Spleen (tissue), 11 donors: ENCODE data around the gene OR11L1. TPM values are rescaled to one million over a fixed set of nuclear protein-coding genes. Genes with fewer than 3 reads are reported as not detected.

ENCODE experiments used
- DNase-seq: peaks from one replicate; pipeline ENCODE4 v3.0.0-alpha.2; 2020
- H3K27ac ChIP-seq, 8 donors: fragments of 200-600 bp; sonication (generic) in 7 of 8; 1 replicate in 4 of 8; 2 replicates in 4 of 8; pipeline versions ENCODE4 v1.5.0 to v1.8.0; 2016 to 2021; ENCODE audit warnings: inconsistent platforms in 4 of 8, mild to moderate bottlenecking in 4 of 8, moderate library complexity in 1 of 8
- H3K27me3 ChIP-seq, 7 donors: fragments of 200-600 bp; sonication (generic) in 6 of 7; replicated peaks in 1 of 7; 1 replicate in 4 of 7; 2 replicates in 3 of 7; pipeline versions ENCODE4 v1.5.0 to v1.8.0; 2016 to 2021; ENCODE audit warnings: inconsistent platforms in 3 of 7, mild to moderate bottlenecking in 1 of 7
- H3K36me3 ChIP-seq, 6 donors: fragments of 200-600 bp; sonication (generic) in 5 of 6; 1 replicate in 4 of 6; 2 replicates in 2 of 6; pipeline versions ENCODE4 v1.5.0 to v1.8.0; 2016 to 2021; ENCODE audit warnings: inconsistent platforms in 2 of 6
- H3K4me1 ChIP-seq, 6 donors: fragments of 200-600 bp; sonication (generic) in 5 of 6; 1 replicate in 3 of 6; 2 replicates in 3 of 6; pipeline versions ENCODE4 v1.5.0 to v1.8.0; 2016 to 2021; ENCODE audit warnings: inconsistent platforms in 3 of 6
- H3K4me3 ChIP-seq, 8 donors: fragments of 200-600 bp; sonication (generic) in 7 of 8; 1 replicate in 4 of 8; 2 replicates in 4 of 8; pipeline versions ENCODE4 v1.5.0 to v1.8.0; 2016 to 2021; ENCODE audit warnings: inconsistent platforms in 4 of 8, mild to moderate bottlenecking in 4 of 8, moderate library complexity in 2 of 8
- H3K9me3 ChIP-seq, 8 donors: fragments of 200-600 bp; sonication (generic) in 7 of 8; 1 replicate in 4 of 8; 2 replicates in 4 of 8; pipeline versions ENCODE4 v1.5.0 to v1.8.0; 2016 to 2021; ENCODE audit warnings: inconsistent platforms in 4 of 8
- CTCF ChIP-seq, 11 experiments: fragments of 200-600 bp in 7 of 11; fragments of 450-650 bp in 4 of 11; sonication (generic) in 4 of 11; IDR thresholded peaks in 8 of 11; conservative IDR thresholded peaks in 3 of 11; 1 replicate in 7 of 11; 2 replicates in 4 of 11; pipeline versions ENCODE4 v1.4.0 to v1.8.0; 2016 to 2021; ENCODE audit warnings: antibody characterized with exemption in 11 of 11, inconsistent platforms in 4 of 11, mild to moderate bottlenecking in 1 of 11
- POLR2A ChIP-seq, 3 donors: fragments of 450-650 bp; IDR thresholded peaks; one replicate each; pipeline ENCODE4 v1.5.1; 2017; ENCODE audit warnings: antibody characterized with exemption in 3 of 3, mild to moderate bottlenecking in 1 of 3
- POLR2AphosphoS5 ChIP-seq, 3 donors: sonication (generic); formaldehyde crosslinking; IDR thresholded peaks; one replicate each; pipeline ENCODE4 v1.5.1; 2017; ENCODE audit warnings: antibody characterized with exemption in 3 of 3
- WGBS, 5 donors: extraction: QIAGEN DNeasy Blood & Tissue Kit in 3 of 5; methylation state at CpG; one replicate each; pipeline versions ENCODE4 v1.1.5 to v1.1.7; 2013 to 2018; 5-methylcytosine and 5-hydroxymethylcytosine counted together
- intact Hi-C: fragments of 100-400 bp; cut with DNase I; formaldehyde crosslinking; loops from one replicate; pipeline ENCODE4 v1.15.0; 2023; ENCODE audit warnings: low total_unique reads
- polyA plus RNA-seq, 3 donors: library from polyadenylated mRNA; stranded (reverse); fragments of 200-250 nt; gene quantifications; one replicate each; pipeline ENCODE4 v1.2.1, GENCODE V29; 2013
- total RNA-seq, 7 donors: library from RNA; depleted of rRNA in 3 of 7; stranded (reverse); fragments of >200 nt in 3 of 7; fragmentation: NEBNext Ultra II Directional in 4 of 7; extraction: Animal tissue kit (Norgen Biotek cat#: 25700) in 4 of 7; gene quantifications; one replicate each; pipeline versions ENCODE4 v1.1.0 to v1.2.1, GENCODE V29; 2016 to 2021
- donor health status: healthy with polysubstance abuse.
- donor health status: DM: no; HTN: no; CAD: no; lungs with moderate emphysema.
- donor health status: DM: no; HTN: no; CAD: no.
- donor health status: Bipolar disorder and iron deficiency.
- donor health status: healthy.
- donor health status: DM: no; HTN: no; CAD: no.
- donor health status: DM: yes; HTN: yes; CAD: no.

The OR11L1 gene
- total and polyA plus RNA-seq, 10 donors: not detected

GRCh38 chr1:247849616-247850015, 7.9 kb upstream of the OR11L1 start:
- H3K4me3 ChIP-seq: no peak overlapping the region
- H3K27me3 ChIP-seq: peaks cover 0 to 7% (median 0%) of the 10 kb centered on the region in 7 donors
- no peaks in the 10 kb centered on the region for H3K9me3 ChIP-seq
- no peak overlapping the region for H3K27ac ChIP-seq
- no peak for DNase-seq
- WGBS, 5 donors: 89 to 95% (median 90%) methylated on average over 1 of the region's 1 CpG
- no peak for TF ChIP-seq CTCF (IDR thresholded peaks at IDR 0.05 in 8 of 11, conservative IDR thresholded peaks at IDR 0.05 in 3 of 11)
- no peak for TF ChIP-seq POLR2A (IDR thresholded peaks at IDR 0.05)
- no peak for TF ChIP-seq POLR2AphosphoS5 (IDR thresholded peaks at IDR 0.05)
- H3K36me3 ChIP-seq: no peaks in the 10 kb centered on the region
- intact Hi-C loops: no loop called here
- H3K4me1 ChIP-seq: peaks cover 0 to 6% (median 0%) of the 10 kb centered on the region in 6 donors

- Histone ChIP-seq H3K4me1 (peaks cover 0 to 6% (median 0%) of the 10 kb centered on the region in 6 donors), H3K4me3 (no peak overlapping the region), H3K9me3 (no peaks in the 10 kb centered on the region), H3K27me3 (peaks cover 0 to 7% (median 0%) of the 10 kb centered on the region in 7 donors), H3K36me3 (no peaks in the 10 kb centered on the region), H3K27ac (no peak overlapping the region)
- TF ChIP-seq POLR2AphosphoS5 (IDR thresholded peaks at IDR 0.05) (no peak), CTCF (IDR thresholded peaks at IDR 0.05 in 8 of 11, conservative IDR thresholded peaks at IDR 0.05 in 3 of 11) (no peak)
- intact Hi-C loops: no loop called here
- DNase-seq: no peak
- WGBS, 5 donors: 81 to 92% (median 87%) methylated on average over 7 of the region's 7 CpGs
Observed at GRCh38 chr1:247848346-247848745, 6.7 kb upstream of the OR11L1 start.

- H3K4me3 ChIP-seq: no peak overlapping the region
- no peaks in the 10 kb centered on the region for H3K27me3 ChIP-seq
- no peaks in the 10 kb centered on the region for H3K36me3 ChIP-seq
- WGBS, 5 donors: 76 to 88% (median 84%) methylated on average over 5 of the region's 5 CpGs
- no peak for DNase-seq
- intact Hi-C loops: no loop called here
- no peaks in the 10 kb centered on the region for H3K9me3 ChIP-seq
- H3K27ac ChIP-seq: no peak overlapping the region
- TF ChIP-seq POLR2AphosphoS5 (IDR thresholded peaks at IDR 0.05) (no peak), POLR2A (IDR thresholded peaks at IDR 0.05) (no peak), CTCF (IDR thresholded peaks at IDR 0.05 in 8 of 11, conservative IDR thresholded peaks at IDR 0.05 in 3 of 11) (no peak)
- no peaks in the 10 kb centered on the region for H3K4me1 ChIP-seq
Observed at GRCh38 chr1:247845693-247846017, 4.0 kb upstream of the OR11L1 start.

GRCh38 chr1:247845011-247845692, 3.5 kb upstream of the OR11L1 start:
- Histone ChIP-seq H3K4me3 (no peak overlapping the region), H3K4me1 (no peaks in the 10 kb centered on the region), H3K27ac (no peak overlapping the region), H3K27me3 (no peaks in the 10 kb centered on the region), H3K36me3 (no peaks in the 10 kb centered on the region), H3K9me3 (no peaks in the 10 kb centered on the region)
- intact Hi-C loops: no loop called here
- no peak for DNase-seq
- 77 to 87% (median 81%) methylated on average over 12 of the region's 12 CpGs for WGBS, 5 donors
- no peak for TF ChIP-seq POLR2AphosphoS5 (IDR thresholded peaks at IDR 0.05)
- no peak for TF ChIP-seq CTCF (IDR thresholded peaks at IDR 0.05 in 8 of 11, conservative IDR thresholded peaks at IDR 0.05 in 3 of 11)
